ENCODE measurements around the gene TSNAXIP1.

DNA sequence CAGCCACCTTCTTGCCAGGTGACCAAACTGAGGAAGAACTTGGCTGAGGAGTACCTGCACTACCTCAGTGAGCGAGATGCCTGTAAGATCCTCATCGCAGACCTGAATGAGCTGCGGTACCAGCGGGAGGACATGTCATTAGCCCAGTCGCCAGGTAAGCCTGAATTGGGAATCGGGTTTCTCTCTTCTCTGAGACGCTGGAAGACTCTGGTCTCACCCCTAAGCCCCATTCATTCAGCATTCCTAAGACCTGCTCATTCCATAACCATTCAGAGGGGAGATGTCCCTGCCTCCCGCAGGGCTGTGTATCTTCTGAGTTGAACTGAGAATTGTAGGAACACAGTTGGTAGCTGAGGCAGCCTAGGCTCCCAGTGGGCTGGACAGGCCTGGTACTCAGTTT lies 18.4 kb downstream of the TSNAXIP1 start:
- TF ChIP-seq, protein P1, sequence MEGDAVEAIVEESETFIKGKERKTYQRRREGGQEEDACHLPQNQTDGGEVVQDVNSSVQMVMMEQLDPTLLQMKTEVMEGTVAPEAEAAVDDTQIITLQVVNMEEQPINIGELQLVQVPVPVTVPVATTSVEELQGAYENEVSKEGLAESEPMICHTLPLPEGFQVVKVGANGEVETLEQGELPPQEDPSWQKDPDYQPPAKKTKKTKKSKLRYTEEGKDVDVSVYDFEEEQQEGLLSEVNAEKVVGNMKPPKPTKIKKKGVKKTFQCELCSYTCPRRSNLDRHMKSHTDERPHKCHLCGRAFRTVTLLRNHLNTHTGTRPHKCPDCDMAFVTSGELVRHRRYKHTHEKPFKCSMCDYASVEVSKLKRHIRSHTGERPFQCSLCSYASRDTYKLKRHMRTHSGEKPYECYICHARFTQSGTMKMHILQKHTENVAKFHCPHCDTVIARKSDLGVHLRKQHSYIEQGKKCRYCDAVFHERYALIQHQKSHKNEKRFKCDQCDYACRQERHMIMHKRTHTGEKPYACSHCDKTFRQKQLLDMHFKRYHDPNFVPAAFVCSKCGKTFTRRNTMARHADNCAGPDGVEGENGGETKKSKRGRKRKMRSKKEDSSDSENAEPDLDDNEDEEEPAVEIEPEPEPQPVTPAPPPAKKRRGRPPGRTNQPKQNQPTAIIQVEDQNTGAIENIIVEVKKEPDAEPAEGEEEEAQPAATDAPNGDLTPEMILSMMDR (conservative IDR thresholded peaks at IDR 0.05 in 1 of 2, IDR thresholded peaks at IDR 0.05 in 1 of 2; ENCODE audit: extremely low read depth in 1 of 2, insufficient read depth in 1 of 2, low read depth in 1 of 2, low read length in 2 of 2) = no peak
- no peak for TF ChIP-seq EZH2 (IDR thresholded peaks at IDR 0.05; ENCODE audit: borderline replicate concordance, low read length)

Measured in mammary epithelial cell (primary cell).